ENCODE measurements around the gene RASGRF1. TPM values are rescaled to one million over a fixed set of nuclear protein-coding genes. Genes with fewer than 3 reads are reported as not detected.
"Not testable (repeated sequence)": the region's sequence is repeated elsewhere in the genome, so short reads cannot be mapped to it uniquely, and the experiment has no call there.

The RASGRF1 gene
- total RNA-seq, 1 donor from 2014 or later: 7.4 TPM

DNA sequence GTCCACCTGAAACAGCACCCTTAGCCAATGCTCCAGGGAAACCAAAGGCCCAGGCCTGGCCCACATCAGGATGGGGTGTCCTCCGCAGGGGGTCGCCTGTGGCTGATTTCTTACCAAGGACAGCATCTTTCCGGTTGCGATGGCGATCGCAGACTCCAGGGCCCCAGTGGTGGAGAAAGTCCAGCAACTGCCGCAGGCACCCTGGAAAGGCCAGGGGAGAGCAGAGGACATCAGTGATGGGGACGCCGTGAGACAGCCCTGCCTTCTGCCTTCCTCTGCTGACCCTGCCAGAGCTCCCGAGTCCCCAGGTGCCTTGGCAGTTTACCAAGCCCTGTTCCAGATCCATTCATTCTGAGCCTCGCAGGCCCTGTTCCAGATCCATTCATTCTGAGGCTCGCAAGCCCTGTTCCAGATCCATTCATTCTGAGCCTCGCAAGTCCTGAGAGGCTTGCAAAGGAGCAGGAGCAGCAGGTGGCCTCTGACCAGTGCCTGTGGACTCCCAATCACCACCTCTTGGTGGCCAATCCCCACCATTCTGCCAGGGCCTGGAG is 158.2 kb downstream of the RASGRF1 start:
- no peak for DNase-seq (ENCODE audit: low read depth)

- peak; percentile 72 for DNase-seq (ENCODE audit: low read depth)
Observed at GRCh38 chr15:78931439-78932257, 158.9 kb downstream of the RASGRF1 start.

DNA sequence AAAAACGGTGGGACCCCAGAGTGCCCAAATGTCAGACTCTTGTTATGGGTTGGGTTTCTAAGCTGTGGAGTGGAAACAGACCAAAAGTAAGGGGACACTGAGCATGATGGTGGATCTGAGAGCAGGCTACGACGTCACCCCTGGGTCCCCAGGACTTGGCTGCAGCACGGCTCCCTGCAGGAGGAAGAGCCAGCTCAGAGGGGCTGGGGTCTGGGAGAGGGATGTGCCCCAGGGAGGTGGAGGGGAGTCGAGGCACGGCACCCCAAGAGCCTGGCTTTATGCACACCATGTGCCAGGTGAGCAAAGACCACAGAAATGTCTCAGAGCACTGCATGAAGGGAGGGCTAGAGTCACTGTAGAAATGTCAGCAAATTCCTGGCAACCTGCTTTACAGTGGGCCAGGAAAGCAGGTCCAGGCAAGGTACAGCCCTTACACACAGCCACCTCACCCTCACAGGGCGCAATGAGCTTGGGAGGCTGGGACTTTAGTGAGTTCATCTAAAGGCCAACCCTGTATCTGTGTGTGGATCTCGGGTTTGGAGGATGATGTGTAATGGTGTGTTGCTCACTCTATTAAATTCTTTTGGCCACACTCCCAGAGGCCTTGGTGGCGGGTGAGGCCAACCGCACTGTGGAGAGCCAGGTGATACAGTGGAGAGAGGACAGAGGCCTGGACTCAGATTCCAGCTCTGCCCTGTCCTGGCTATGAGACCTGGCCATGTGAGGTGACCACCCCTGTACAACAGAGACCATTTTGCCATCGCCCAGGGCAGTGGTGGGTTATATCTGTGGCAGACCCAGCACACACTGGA is 159.8 kb downstream of the RASGRF1 start:
- peak; percentile 93 for DNase-seq (ENCODE audit: low read depth)

DNA sequence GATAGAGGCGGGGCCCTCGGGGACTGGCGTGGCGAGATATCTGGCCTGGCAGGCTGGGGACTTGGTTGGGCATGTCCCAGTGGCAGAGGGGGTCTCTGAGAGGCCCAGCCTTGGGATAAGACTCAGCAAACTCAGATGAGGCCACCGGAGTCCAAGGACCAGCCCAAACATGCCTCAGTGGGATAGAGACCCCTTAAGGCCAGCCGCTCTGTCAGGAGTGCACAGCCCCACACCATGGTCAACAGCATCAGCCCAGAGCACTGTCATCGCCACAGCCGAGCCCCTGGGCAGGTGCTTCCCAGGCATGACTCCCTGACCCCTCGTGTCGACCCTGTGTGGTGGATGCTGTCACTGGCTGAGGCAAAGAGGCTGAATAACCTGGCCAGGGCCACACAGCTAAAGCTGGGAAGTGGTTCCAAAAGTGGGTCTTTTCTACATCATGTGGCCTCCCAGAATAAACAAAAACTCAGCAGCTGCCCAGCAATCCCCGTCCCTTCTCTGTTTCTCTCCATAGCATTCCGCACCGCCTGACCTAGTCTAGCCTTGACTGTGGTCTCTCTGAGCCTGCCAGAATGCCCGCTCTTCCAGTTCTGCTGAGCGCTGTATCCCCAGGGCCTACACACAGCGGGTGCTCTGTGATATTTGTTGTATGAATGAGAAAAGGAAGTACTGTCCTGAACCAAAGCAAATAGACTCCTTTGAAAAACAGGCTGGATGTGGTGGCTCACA is 160.9 kb downstream of the RASGRF1 start:
- peak; percentile 58 for DNase-seq (ENCODE audit: low read depth)

GRCh38 chr15:78928616-78929093 is 161.9 kb downstream of the RASGRF1 start:
- no peak for DNase-seq (ENCODE audit: low read depth)

GRCh38 chr15:78928176-78928575 is 162.4 kb downstream of the RASGRF1 start:
- DNase-seq (ENCODE audit: low read depth): not testable (repeated sequence)

GRCh38 chr15:78927077-78927790 is 163.3 kb downstream of the RASGRF1 start:
- no peak for DNase-seq (ENCODE audit: low read depth)

GRCh38 chr15:78925956-78926743 is 164.4 kb downstream of the RASGRF1 start:
- no peak for DNase-seq (ENCODE audit: low read depth)

DNA sequence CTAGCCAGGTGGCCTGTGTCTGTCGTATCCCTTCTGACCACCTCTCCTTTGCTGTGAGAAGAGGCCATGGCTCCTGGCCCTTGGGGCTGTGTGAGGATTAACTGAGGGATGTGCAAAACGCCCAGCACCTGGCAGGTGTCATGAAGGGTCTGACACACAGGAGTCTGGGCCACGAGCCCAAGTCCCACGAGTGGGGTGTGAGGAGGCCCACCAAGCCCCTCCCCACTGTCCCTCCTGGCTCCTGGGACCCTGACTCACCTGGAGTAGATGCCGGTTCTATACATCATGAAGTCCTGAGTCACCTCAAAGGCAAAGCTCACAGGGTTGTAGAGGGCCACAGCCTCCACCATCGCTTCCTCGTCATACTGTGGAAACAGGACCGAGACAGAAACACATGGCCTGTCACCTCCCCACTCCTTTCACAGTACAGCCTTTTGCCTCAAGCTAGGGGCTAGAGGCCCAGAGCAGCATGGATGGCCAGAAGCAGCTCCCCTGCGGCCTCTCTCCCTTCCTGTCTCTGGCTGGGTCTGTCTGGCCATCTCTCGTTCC is 165.4 kb downstream of the RASGRF1 start:
- DNase-seq (ENCODE audit: low read depth): no peak

DNA sequence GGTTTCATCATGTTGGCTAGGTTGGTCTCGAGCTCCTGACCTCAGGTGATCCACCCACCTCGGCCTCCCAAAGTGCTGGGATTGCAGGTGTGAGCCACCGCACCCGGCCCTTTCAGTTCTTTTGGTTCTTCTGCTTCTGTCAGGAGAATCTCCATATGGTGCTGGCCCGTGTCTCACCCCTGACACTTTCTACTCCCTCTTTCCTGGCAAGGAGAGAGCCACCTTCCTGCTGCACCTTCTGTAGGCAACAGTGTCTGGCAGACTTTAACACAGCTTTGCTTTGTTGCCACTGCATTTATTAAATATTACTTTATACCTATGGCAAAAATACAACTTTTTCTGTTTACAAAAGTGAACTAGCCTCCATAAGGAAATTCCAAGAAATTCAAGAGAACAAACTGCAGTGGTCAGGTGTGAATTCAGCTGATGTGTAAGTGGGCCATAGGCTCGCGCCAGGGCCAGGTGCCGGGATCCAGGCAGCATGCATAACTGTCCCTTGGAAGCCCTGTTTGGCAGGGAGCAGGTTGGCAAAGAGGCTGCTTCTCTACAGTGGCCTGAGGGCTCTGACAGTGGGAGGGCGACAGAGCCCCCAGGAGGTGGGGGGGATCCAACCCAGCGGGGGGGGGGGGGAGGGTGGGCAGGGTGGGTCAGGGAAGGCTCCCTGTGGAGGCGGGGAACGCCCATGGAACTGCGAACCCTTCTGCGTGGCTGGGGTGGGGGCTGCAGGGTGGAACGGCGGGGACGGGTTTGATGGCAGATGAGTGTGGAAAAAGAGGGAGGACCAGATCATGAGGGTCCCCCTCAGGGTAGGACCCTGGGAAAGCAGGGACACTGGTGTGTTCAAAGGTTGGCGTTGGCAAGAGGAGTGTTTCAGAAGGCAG is 166.9 kb downstream of the RASGRF1 start:
- no peak for DNase-seq (ENCODE audit: low read depth)

GRCh38 chr15:78923015-78923414 is 167.6 kb downstream of the RASGRF1 start:
- no peak for DNase-seq (ENCODE audit: low read depth)

GRCh38 chr15:78922527-78922926 is 168.1 kb downstream of the RASGRF1 start:
- no peak for DNase-seq (ENCODE audit: low read depth)

DNA sequence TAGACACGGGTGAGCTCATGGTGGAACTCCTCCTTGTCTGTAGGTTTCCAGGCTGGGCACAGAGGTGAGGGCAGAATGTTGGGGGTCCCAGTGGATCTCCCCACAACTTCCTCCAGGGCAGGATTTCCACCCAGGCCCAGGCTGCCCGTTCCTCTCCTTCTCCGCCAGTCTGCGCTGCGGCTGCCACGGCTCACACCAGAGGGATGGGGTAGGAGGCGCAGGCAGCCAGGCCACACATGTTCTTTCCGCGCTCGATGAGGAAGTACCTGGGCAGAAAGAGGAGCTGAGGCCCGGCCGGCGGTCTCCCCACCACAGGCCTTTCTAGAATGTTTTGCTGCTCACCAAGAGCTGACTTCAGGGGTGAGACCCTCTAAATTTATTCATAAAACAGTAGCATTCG is 168.6 kb downstream of the RASGRF1 start:
- no peak for DNase-seq (ENCODE audit: low read depth)

- no peak for DNase-seq (ENCODE audit: low read depth)
Observed at GRCh38 chr15:78921517-78921916, 169.1 kb downstream of the RASGRF1 start.

- DNase-seq (ENCODE audit: low read depth): no peak
Observed at GRCh38 chr15:78917888-78918287, 172.7 kb downstream of the RASGRF1 start.

DNA sequence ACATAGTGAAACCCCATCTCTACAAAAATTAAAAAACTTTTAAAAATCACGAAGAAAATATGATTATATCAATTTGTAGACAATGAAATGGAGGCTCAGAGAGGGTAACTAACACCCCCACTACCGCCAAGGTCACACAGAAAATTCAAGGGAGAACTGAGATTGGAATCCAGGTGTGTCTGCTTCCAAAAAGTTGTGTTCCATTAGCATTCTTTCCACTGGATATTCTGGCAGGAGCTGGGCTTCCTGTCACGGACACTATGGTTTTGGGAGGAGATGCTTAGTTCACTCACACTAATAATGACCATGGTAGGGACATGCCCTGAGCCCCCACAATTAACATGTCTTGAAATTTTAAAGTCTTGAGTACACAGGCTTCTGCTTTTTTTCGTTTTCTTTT is 174.5 kb downstream of the RASGRF1 start:
- DNase-seq (ENCODE audit: low read depth): no peak

- DNase-seq (ENCODE audit: low read depth): peak; percentile 78
Observed at GRCh38 chr15:78915341-78916087, 175.1 kb downstream of the RASGRF1 start.

All from myocyte (in vitro differentiated cells).